WERI-Rb-1 (cell line): ENCODE results near the gene ABHD17A.

Experiments
- DNase-seq: peaks from one replicate; pipeline ENCODE4 v3.0.0-alpha.2; 2020
- H3K27ac ChIP-seq: fragments of 250-450 bp; sonication (Bioruptor Pico); 2 replicates; pipeline ENCODE4 v1.5.1; 2020; ENCODE audit warnings: mild to moderate bottlenecking, moderate library complexity
- H3K27me3 ChIP-seq: fragments of 250-450 bp; sonication (Bioruptor Pico); 2 replicates; pipeline ENCODE4 v1.5.1; 2021; ENCODE audit warnings: mild to moderate bottlenecking, low read depth, moderate library complexity; ENCODE audit not compliant: insufficient read depth, severe bottlenecking
- H3K36me3 ChIP-seq: fragments of 250-450 bp; sonication (Bioruptor Pico); 2 replicates; pipeline ENCODE4 v1.5.1; 2020; ENCODE audit warnings: mild to moderate bottlenecking, moderate library complexity
- H3K4me3 ChIP-seq: 2 replicates; pipeline ENCODE4 v1.5.1; 2011; ENCODE audit warnings: low read depth, mild to moderate bottlenecking, control low read depth, low read length
- H3K9me3 ChIP-seq: fragments of 250-450 bp; sonication (Bioruptor Pico); 2 replicates; pipeline ENCODE4 v1.5.1; 2021; ENCODE audit warnings: mild to moderate bottlenecking, moderate library complexity; ENCODE audit not compliant: severe bottlenecking
- CTCF ChIP-seq: IDR thresholded peaks from 2 replicates; pipeline ENCODE4 v1.5.1; 2011; ENCODE audit warnings: low read depth, mild to moderate bottlenecking, control low read depth, inconsistent platforms, low read length

The ABHD17A gene

GRCh38 chr19:1866693-1867348 lies 18.5 kb downstream of the ABHD17A start:
- DNase-seq, result no peak
- TF ChIP-seq CTCF, result no peak

GRCh38 chr19:1865172-1866010 lies 19.9 kb downstream of the ABHD17A start:
- H3K4me3 ChIP-seq, result peak overlapping the region; percentile 68
- H3K27me3 ChIP-seq, result no peaks in the 10 kb centered on the region
- no peak for DNase-seq
- H3K27ac ChIP-seq, result peak overlapping the region; percentile 97
- TF ChIP-seq CTCF, result no peak
- no peaks in the 10 kb centered on the region for H3K36me3 ChIP-seq
- H3K9me3 ChIP-seq, result peaks cover 2% of the 10 kb centered on the region

More at GRCh38 chr19:1866693-1867348, 18.5 kb downstream of the ABHD17A start:
- Histone ChIP-seq H3K36me3 (no peaks in the 10 kb centered on the region), H3K27me3 (no peaks in the 10 kb centered on the region), H3K4me3 (no peak overlapping the region), H3K9me3 (peaks cover 2% of the 10 kb centered on the region), H3K27ac (no peak overlapping the region)

GRCh38 chr19:1864480-1865171 lies 20.7 kb downstream of the ABHD17A start:
- Histone ChIP-seq H3K9me3 (peaks cover 2% of the 10 kb centered on the region), H3K27ac (peak overlapping the region; percentile 97), H3K4me3 (peak overlapping the region; percentile 68), H3K36me3 (no peaks in the 10 kb centered on the region), H3K27me3 (no peaks in the 10 kb centered on the region)
- TF ChIP-seq CTCF, result peak; percentile 89
- peak; percentile 88 for DNase-seq

- peak; percentile 93 for DNase-seq
- Histone ChIP-seq H3K27ac (peak overlapping the region; percentile 97), H3K4me3 (peak overlapping the region; percentile 68)
Measured at GRCh38 chr19:1863638-1864479, 21.4 kb downstream of the ABHD17A start.

More at GRCh38 chr19:1863638-1864479, 21.4 kb downstream of the ABHD17A start:
- no peaks in the 10 kb centered on the region for H3K36me3 ChIP-seq
- TF ChIP-seq CTCF, result no peak
- H3K9me3 ChIP-seq, result peaks cover 2% of the 10 kb centered on the region
- no peaks in the 10 kb centered on the region for H3K27me3 ChIP-seq
